H1 (cell line): ENCODE measurements around the gene FAM83C. TPM values are rescaled to one million over a fixed set of nuclear protein-coding genes. Genes with fewer than 3 reads are reported as not detected.
A peak's percentile ranks its signal among the peaks of the same experiment; 100 is the strongest.

ENCODE experiments used
- RAD21 ChIP-seq, 2 experiments: IDR thresholded peaks in 1 of 2; conservative IDR thresholded peaks in 1 of 2; 2 replicates each; pipeline ENCODE4 v1.6.1; 2011; ENCODE audit warnings: low read depth in 2 of 2, low read length in 2 of 2, improper control_type of control experiment in 1 of 2, inconsistent platforms in 1 of 2, mild to moderate bottlenecking in 1 of 2, moderate library complexity in 1 of 2
- polyA plus RNA-seq, 7 experiments: library from polyadenylated mRNA; depleted of rRNA in 3 of 7; stranded (reverse) in 5 of 7; unstranded in 2 of 7; fragments of >200 nt in 5 of 7; fragments of 200-250 nt in 2 of 7; gene quantifications; 1 replicate in 5 of 7; 2 replicates in 1 of 7; 4 replicates in 1 of 7; pipeline versions ENCODE4 v1.2.1 to v1.2.3, GENCODE V29; 2011 to 2013; ENCODE audit warnings: missing spikeins in 2 of 7, mixed read lengths in 2 of 7
- total RNA-seq: library from RNA; stranded (reverse); fragmentation: NEBNext Ultra II Directional; extraction: Animal tissue kit (Norgen Biotek cat#: 25700); gene quantifications from 2 replicates; pipeline ENCODE4 v1.2.1, GENCODE V29; 2021
- TF ChIP-seq, protein P1 (sequence below): IDR thresholded peaks from 2 replicates; pipeline ENCODE4 v1.6.1; 2012; ENCODE audit warnings: inconsistent platforms
- TF ChIP-seq, protein P2 (sequence below), 3 experiments: IDR thresholded peaks; 1 replicate in 2 of 3; 2 replicates in 1 of 3; pipeline versions ENCODE4 v1.5.1 to v1.6.1; 2011; ENCODE audit warnings: low read length in 3 of 3, mild to moderate bottlenecking in 3 of 3, inconsistent platforms in 2 of 3, low read depth in 1 of 3, moderate library complexity in 1 of 3; ENCODE audit not compliant: insufficient read depth in 1 of 3; ENCODE audit errors: control extremely low read depth in 1 of 3

The FAM83C gene
- total and polyA plus RNA-seq, 2 of the 8 experiments (the other 6 are each of a cell fraction or from before 2014, with no cell fraction given) = not detected

- peak; percentile 97 for TF ChIP-seq RAD21 (IDR thresholded peaks at IDR 0.05 in 1 of 2, conservative IDR thresholded peaks at IDR 0.05 in 1 of 2; ENCODE audit: low read depth in 2 of 2, low read length in 2 of 2)
- TF ChIP-seq, protein P1, sequence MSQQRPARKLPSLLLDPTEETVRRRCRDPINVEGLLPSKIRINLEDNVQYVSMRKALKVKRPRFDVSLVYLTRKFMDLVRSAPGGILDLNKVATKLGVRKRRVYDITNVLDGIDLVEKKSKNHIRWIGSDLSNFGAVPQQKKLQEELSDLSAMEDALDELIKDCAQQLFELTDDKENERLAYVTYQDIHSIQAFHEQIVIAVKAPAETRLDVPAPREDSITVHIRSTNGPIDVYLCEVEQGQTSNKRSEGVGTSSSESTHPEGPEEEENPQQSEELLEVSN = peak; percentile 28; the same call in 1 of the 2 replicates
- TF ChIP-seq, protein P2, sequence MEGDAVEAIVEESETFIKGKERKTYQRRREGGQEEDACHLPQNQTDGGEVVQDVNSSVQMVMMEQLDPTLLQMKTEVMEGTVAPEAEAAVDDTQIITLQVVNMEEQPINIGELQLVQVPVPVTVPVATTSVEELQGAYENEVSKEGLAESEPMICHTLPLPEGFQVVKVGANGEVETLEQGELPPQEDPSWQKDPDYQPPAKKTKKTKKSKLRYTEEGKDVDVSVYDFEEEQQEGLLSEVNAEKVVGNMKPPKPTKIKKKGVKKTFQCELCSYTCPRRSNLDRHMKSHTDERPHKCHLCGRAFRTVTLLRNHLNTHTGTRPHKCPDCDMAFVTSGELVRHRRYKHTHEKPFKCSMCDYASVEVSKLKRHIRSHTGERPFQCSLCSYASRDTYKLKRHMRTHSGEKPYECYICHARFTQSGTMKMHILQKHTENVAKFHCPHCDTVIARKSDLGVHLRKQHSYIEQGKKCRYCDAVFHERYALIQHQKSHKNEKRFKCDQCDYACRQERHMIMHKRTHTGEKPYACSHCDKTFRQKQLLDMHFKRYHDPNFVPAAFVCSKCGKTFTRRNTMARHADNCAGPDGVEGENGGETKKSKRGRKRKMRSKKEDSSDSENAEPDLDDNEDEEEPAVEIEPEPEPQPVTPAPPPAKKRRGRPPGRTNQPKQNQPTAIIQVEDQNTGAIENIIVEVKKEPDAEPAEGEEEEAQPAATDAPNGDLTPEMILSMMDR (IDR thresholded peaks at IDR 0.05; ENCODE audit: control extremely low read depth in 1 of 3, insufficient read depth in 1 of 3, low read depth in 1 of 3, low read length in 3 of 3) = peak; percentile 87 to 99 (median 96)
Observed at GRCh38 chr20:35269055-35269781, 23.0 kb downstream of the FAM83C start (continued).
